Suppressor macrophage (primary cell): ENCODE data around the gene OBSCN.

Source experiments
- DNase-seq, 4 experiments: peaks; one replicate each; pipeline ENCODE4 v3.0.0-alpha.2; 2020 to 2022

The OBSCN gene

GRCh38 chr1:228323401-228323800, 115.6 kb downstream of the OBSCN start:
- DNase-seq: no peak

GRCh38 chr1:228325267-228325666, 117.4 kb downstream of the OBSCN start:
- DNase-seq: no peak

GRCh38 chr1:228329887-228330286, 122.0 kb downstream of the OBSCN start:
- DNase-seq: no peak

- no peak for DNase-seq
Observed at GRCh38 chr1:228332797-228333738, 125.2 kb downstream of the OBSCN start.

GRCh38 chr1:228333739-228334115, 125.9 kb downstream of the OBSCN start:
- no peak for DNase-seq

- DNase-seq: no peak
Observed at GRCh38 chr1:228334226-228334935, 126.5 kb downstream of the OBSCN start.

DNA sequence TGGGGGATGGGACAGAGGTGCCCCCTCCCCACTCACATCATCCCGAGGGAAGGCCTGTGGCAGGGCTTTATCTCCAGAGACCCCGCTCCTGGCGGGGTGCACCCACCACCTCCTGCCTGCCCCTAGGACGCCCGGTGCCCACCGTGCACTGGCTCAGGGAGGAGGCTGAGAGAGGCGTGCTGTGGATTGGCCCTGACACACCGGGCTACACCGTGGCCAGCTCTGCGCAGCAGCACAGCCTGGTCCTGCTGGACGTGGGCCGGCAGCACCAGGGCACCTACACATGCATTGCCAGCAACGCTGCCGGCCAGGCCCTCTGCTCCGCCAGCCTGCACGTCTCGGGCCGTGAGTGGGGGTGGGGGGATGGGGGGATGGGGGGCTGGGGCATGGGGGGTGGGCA, 127.1 kb downstream of the OBSCN start:
- DNase-seq: no peak

DNA sequence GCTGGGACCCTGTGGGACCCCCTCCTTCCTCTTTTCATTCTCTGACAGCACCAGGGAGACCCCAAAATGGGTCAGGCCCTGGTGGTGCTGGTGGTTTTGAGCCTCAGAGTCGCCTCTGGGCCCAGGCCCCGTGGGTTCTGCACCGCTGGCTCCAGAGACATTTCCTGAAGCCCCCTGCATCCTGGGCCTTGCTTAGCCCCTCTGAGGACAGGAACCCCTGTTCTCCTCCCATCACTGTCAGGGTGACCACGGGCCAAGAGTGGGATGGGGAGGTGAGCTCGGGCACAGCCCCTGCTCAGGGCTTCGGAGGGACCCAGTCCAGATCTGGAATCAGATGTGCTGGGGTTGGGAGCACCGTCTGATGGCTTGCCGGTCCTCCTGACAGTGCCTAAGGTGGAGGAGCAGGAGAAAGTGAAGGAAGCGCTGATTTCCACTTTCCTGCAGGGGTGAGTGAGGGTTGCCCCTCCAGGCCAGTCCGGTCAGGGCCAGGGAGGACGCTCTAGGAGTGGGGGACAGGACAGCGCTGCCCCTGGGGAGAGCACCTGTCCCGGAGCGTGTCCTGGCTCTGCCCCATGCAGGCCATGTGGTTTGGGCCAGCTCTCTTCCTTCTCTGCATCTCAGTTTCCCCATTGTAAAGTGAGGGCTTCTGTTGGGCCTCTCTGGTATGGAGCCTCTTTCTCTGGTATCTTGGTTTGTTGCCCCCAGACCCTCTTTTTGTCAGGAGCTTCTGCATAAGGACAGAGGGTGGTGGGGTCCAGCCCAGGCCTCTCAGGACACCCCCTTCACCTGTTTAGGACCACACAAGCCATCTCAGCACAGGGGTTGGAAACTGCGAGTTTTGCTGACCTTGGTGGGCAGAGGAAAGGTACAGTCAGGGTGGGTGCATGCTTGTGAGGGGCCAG, 127.8 kb downstream of the OBSCN start:
- no peak for DNase-seq

DNA sequence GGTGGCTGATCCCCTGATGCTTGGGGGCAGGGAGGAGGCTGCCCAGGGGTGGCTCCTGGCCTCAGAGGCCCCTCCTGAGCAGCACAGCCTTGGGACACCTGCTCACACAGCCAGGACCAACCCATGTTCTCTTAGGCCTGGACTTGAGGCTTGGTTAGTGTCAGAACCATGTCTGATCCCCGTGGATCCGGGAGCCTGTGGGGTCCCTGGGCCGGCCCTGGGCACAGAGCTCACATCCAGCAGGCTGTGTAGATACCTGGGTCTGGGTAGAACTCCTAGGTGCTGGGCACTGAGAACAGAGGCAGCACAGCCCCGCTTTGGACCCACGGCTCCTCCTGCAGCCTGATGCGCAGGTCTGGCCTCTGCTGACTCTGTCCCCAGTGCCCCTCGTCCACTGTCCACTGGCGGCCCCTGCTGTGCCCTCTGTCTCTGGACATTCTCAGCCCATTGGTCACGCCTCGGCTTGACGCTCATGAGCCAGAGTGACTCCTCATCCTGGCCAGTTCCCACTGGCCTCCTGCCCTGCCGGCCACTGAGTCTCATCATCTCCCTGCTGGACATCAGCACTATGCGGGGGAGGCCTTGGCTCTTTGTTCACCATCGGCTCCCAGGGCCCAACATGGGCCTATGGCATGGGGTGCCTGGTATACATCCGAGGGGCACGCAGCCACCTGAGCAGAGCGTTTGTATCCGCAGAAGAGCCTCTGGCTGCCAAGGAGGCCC, 128.6 kb downstream of the OBSCN start:
- no peak for DNase-seq

DNA sequence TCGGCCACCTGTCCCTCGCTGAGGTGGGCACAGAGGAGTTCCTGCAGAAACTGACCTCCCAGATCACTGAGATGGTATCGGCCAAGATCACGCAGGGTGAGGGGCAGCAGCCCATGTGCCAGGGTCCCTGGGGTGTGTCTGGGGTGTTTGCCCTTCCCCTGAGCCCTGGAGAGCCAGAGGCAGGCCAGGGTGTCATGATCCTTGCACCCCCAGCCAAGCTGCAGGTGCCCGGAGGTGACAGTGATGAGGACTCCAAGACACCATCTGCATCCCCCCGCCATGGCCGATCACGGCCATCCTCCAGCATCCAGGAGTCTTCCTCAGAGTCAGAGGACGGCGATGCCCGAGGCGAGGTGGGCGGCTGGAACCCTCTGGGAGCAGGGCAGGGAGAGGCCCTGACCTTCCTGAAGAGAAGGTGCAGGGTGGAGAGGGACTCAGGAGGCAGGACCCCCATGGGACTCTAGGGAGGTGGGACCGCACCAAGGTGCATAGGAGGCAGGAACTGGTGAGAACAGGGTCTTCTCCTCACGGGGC, 129.3 kb downstream of the OBSCN start:
- no peak for DNase-seq

DNA sequence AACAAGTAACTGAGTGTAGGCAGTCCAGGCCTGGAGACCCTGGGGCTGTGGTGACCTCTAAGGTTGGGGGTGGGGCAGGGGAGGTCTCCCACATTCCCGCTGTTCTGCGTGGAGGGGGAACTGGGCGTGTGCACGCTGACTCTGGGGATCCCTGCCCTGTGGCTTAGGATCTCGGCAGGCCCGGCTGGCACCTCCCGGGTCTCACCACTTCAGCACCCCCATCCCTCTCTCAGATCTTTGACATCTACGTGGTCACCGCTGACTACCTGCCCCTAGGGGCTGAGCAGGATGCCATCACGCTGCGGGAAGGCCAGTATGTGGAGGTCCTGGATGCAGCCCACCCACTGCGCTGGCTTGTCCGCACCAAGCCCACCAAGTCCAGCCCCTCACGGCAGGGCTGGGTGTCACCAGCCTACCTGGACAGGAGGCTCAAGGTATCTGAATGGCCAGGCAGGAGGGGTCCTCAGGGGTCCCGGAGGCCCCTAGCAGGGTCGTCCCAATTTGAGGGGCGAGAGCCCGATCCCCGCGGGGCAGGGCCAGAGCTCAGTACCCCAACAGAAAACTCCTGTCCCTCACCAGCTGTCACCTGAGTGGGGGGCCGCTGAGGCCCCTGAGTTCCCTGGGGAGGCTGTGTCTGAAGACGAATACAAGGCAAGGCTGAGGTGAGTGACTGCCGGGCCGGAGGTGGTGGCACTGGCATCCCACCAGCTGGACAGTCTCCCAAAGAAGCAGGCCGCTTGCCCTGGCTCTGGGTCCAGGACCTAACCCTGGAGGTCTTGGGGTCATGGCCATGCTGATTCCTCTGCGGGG, 130.1 kb downstream of the OBSCN start:
- DNase-seq: no peak

DNA sequence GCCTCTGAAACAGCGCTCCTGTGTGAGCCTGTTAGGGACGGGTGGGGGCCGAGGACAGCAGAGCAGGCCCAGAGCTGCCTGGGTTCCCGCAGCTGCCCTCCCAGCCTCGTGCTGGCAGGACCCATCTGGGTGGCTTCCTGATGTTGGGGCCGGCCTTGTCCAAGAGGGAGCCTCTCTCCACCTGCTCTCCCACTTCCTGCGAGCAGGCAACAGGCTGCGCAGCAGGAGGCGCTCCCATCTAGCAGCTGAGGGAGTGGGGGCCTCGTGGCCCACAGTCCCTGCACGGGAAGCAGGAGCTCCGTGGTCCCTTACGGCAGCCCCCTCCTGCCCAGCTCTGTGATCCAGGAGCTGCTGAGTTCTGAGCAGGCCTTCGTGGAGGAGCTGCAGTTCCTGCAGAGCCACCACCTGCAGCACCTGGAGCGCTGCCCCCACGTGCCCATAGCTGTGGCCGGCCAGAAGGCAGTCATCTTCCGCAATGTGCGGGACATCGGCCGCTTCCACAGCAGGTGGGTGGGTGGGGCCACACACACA, 130.7 kb downstream of the OBSCN start:
- DNase-seq: no peak

GRCh38 chr1:228339059-228339704, 131.3 kb downstream of the OBSCN start:
- DNase-seq: no peak

- no peak for DNase-seq
Observed at GRCh38 chr1:228339766-228340685, 132.2 kb downstream of the OBSCN start.

DNA sequence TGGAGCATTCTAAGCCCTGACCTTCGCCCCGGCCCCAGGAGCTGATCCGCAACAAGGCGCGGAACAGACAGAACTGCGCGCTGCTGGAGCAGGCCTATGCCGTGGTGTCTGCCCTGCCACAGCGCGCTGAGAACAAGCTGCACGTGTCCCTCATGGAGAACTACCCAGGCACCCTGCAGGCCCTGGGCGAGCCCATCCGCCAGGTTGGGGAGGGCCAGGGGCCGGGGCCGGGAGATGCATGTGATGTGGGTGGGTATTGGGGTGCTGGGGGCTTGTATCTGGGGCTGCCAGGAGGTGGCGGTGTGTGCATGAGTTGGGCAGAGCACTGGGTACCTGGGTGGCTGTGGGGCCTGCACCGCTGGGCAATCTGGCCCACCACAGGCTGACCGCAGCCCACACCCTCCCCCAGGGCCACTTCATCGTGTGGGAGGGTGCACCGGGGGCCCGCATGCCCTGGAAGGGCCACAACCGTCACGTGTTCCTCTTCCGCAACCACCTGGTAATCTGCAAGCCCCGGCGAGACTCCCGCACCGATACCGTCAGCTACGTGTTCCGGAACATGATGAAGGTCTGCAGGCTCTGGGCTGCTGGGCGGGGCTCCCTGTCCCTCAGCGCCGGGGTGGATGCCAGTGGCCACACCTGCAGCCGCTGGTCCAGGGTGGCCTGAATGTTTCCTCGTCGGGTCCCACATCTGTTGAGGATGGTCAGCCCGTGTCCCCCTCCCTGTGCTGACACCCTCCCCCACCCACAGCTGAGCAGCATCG, 133.0 kb downstream of the OBSCN start:
- DNase-seq: peak in 1 of 4 experiments; percentile 4

- no peak for DNase-seq
Observed at GRCh38 chr1:228341450-228341813, 133.6 kb downstream of the OBSCN start.

DNA sequence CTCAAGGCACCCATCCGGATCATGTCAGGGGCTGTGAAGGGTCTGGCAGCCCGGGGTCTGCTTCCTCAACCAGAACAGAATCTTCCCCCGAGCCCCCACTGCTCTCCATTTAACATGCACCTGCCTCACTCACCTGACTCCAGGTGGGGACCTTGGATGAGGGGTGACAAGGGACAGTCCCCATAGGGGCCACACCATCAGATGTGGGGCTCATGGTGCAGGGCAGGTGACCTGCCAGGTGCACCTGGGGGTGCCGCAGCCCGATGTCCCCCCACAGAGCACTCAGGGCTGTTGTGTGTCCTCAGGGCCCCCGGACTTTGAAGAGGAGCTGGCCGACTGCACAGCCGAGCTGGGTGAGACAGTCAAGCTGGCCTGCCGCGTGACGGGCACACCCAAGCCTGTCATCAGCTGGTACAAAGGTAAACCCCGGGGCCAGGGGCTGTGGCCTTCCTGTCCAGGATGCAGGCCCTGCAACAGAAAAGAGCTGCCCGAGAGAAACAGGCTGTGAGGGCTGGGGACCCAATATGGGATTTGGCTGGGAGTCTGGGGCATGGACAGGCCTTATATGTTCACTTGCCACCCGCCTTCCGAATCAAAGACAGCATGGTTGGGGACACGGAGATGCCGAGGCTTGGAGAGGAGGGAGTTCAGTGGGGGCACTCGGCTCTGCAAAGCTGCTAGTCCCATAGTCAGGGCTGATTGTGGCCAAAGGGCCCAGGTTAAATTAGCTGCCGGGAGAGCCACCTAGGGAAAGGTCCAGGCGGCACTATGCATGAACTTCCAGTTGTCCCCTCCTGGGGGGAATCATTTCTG, 134.2 kb downstream of the OBSCN start:
- DNase-seq: no peak
